Gastrocnemius medialis (tissue), 4 donors: ENCODE measurements around the gene PRKCQ. TPM values are rescaled to one million over a fixed set of nuclear protein-coding genes. Genes with fewer than 3 reads are reported as not detected.

Source experiments
- ATAC-seq, 2 donors: fragments of 150-250 bp; one replicate each; pipeline ENCODE4 v1.9.1; 2016
- DNase-seq, 2 donors: peaks; one replicate each; pipeline ENCODE4 v3.0.0-alpha.2; 2019
- H3K27ac ChIP-seq, 4 donors: fragments of 200-600 bp; sonication (generic); 1 replicate in 1 of 4; 2 replicates in 3 of 4; pipeline ENCODE4 v1.5.1; 2016 to 2018; ENCODE audit warnings: mild to moderate bottlenecking in 2 of 4, moderate library complexity in 1 of 4
- H3K27me3 ChIP-seq, 3 donors: fragments of 200-600 bp; sonication (generic) in 2 of 3; 1 replicate in 1 of 3; 2 replicates in 2 of 3; pipeline versions ENCODE4 v1.5.1 to v1.6.0; 2016 to 2019; ENCODE audit warnings: mild to moderate bottlenecking in 1 of 3, moderate library complexity in 1 of 3
- H3K36me3 ChIP-seq, 2 donors: fragments of 200-600 bp; sonication (generic) in 1 of 2; one replicate each; pipeline ENCODE4 v1.5.1; 2017 to 2018
- H3K4me1 ChIP-seq, 2 donors: fragments of 200-600 bp; sonication (generic) in 1 of 2; one replicate each; pipeline ENCODE4 v1.5.1; 2016 to 2017; ENCODE audit warnings: mild to moderate bottlenecking in 2 of 2
- H3K4me3 ChIP-seq, 4 donors: fragments of 200-600 bp; sonication (generic) in 3 of 4; 1 replicate in 1 of 4; 2 replicates in 3 of 4; pipeline ENCODE4 v1.5.1; 2016 to 2019; ENCODE audit warnings: mild to moderate bottlenecking in 2 of 4
- H3K9me3 ChIP-seq, 3 donors: fragments of 200-600 bp; sonication (generic) in 2 of 3; 1 replicate in 1 of 3; 2 replicates in 2 of 3; pipeline ENCODE4 v1.5.1; 2016 to 2019
- CTCF ChIP-seq, 5 experiments: fragments of 450-650 bp in 3 of 5; fragments of 200-600 bp in 2 of 5; sonication (generic) in 2 of 5; IDR thresholded peaks in 4 of 5; conservative IDR thresholded peaks in 1 of 5; 1 replicate in 4 of 5; 2 replicates in 1 of 5; pipeline ENCODE4 v1.5.1; 2016 to 2019; ENCODE audit warnings: antibody characterized with exemption in 5 of 5, mild to moderate bottlenecking in 3 of 5, moderate library complexity in 3 of 5
- POLR2A ChIP-seq, 2 donors: fragments of 450-650 bp; IDR thresholded peaks; one replicate each; pipeline ENCODE4 v1.6.1; 2017; ENCODE audit warnings: antibody characterized with exemption in 2 of 2, mild to moderate bottlenecking in 2 of 2, moderate library complexity in 2 of 2
- in situ Hi-C, 4 donors: fragments of 200-750 bp; cut with MboI; loops; one replicate each; pipeline versions ENCODE4 v1.15.0 to v1.8.0; 2017; ENCODE audit warnings: low sequenced_read_pairs in 4 of 4
- intact Hi-C: fragments of 100-400 bp; cut with DNase I; formaldehyde crosslinking; loops from one replicate; pipeline ENCODE4 v1.15.1; 2023; ENCODE audit warnings: low total_unique reads
- total RNA-seq, 4 donors: library from RNA; depleted of rRNA; stranded (reverse); fragments of >200 nt; gene quantifications; one replicate each; pipeline versions ENCODE4 v1.1.0 to v1.2.3, GENCODE V29; 2016

The PRKCQ gene
- total RNA-seq, 4 donors from 2014 or later: 25.8 to 70.7 (median 38.8) TPM

GRCh38 chr10:6464862-6465430, 115.1 kb downstream of the PRKCQ start:
- H3K27me3 ChIP-seq: no peaks in the 10 kb centered on the region
- H3K27ac ChIP-seq: no peak overlapping the region
- no peak overlapping the region for H3K4me3 ChIP-seq
- intact Hi-C loops: no loop called here
- in situ Hi-C loops: no loop called here
- TF ChIP-seq POLR2A (IDR thresholded peaks at IDR 0.05) (no peak), CTCF (IDR thresholded peaks at IDR 0.05 in 4 of 5, conservative IDR thresholded peaks at IDR 0.05 in 1 of 5) (no peak)
- ATAC-seq: no peak
- H3K36me3 ChIP-seq: peaks cover 0 to 24% of the 10 kb centered on the region in 2 donors
- H3K4me1 ChIP-seq: peaks cover 0 to 14% of the 10 kb centered on the region in 2 donors
- DNase-seq: no peak
- H3K9me3 ChIP-seq: no peaks in the 10 kb centered on the region

GRCh38 chr10:6463366-6463765, 116.7 kb downstream of the PRKCQ start:
- in situ Hi-C loops: no loop called here
- H3K27me3 ChIP-seq: no peaks in the 10 kb centered on the region
- no peak overlapping the region for H3K4me3 ChIP-seq
- no peak for TF ChIP-seq POLR2A (IDR thresholded peaks at IDR 0.05)
- TF ChIP-seq CTCF (IDR thresholded peaks at IDR 0.05 in 4 of 5, conservative IDR thresholded peaks at IDR 0.05 in 1 of 5): no peak
- DNase-seq: no peak
- H3K27ac ChIP-seq: no peak overlapping the region
- ATAC-seq: no peak
- peaks cover 0 to 8% of the 10 kb centered on the region in 2 donors for H3K4me1 ChIP-seq
- intact Hi-C loops: no loop called here
- H3K9me3 ChIP-seq: no peaks in the 10 kb centered on the region
- peaks cover 0 to 40% of the 10 kb centered on the region in 2 donors for H3K36me3 ChIP-seq

- in situ Hi-C loops: no loop called here
- Histone ChIP-seq H3K9me3 (no peaks in the 10 kb centered on the region), H3K36me3 (peaks cover 0 to 52% of the 10 kb centered on the region in 2 donors), H3K27ac (peak overlapping the region in 2 of 4 donors; percentile 6), H3K4me3 (no peak overlapping the region), H3K4me1 (no peaks in the 10 kb centered on the region), H3K27me3 (no peaks in the 10 kb centered on the region)
- intact Hi-C loops: no loop called here
- TF ChIP-seq CTCF (IDR thresholded peaks at IDR 0.05 in 4 of 5, conservative IDR thresholded peaks at IDR 0.05 in 1 of 5): no peak
- no peak for TF ChIP-seq POLR2A (IDR thresholded peaks at IDR 0.05)
- ATAC-seq: no peak
- no peak for DNase-seq
Observed at GRCh38 chr10:6461961-6462360, 118.1 kb downstream of the PRKCQ start.

GRCh38 chr10:6460861-6461409, 119.1 kb downstream of the PRKCQ start:
- Histone ChIP-seq H3K27ac (no peak overlapping the region), H3K9me3 (no peaks in the 10 kb centered on the region), H3K36me3 (peaks cover 0 to 62% of the 10 kb centered on the region in 2 donors), H3K27me3 (no peaks in the 10 kb centered on the region), H3K4me1 (no peaks in the 10 kb centered on the region), H3K4me3 (no peak overlapping the region)
- in situ Hi-C loops: no loop called here
- TF ChIP-seq POLR2A (IDR thresholded peaks at IDR 0.05): no peak
- TF ChIP-seq CTCF (IDR thresholded peaks at IDR 0.05 in 4 of 5, conservative IDR thresholded peaks at IDR 0.05 in 1 of 5): no peak
- ATAC-seq: no peak
- DNase-seq: no peak
- intact Hi-C loops: no loop called here
